Tibial nerve (tissue), 4 donors: ENCODE results near the gene SGPL1. TPM values are rescaled to one million over a fixed set of nuclear protein-coding genes. Genes with fewer than 3 reads are reported as not detected.

Source experiments
- DNase-seq, 2 donors: peaks; one replicate each; pipeline ENCODE4 v3.0.0-alpha.2; 2019; ENCODE audit warnings: low spot score in 2 of 2
- H3K27ac ChIP-seq, 4 donors: fragments of 200-600 bp; sonication (generic) in 3 of 4; one replicate each; pipeline ENCODE4 v1.5.1; 2017 to 2019; ENCODE audit warnings: mild to moderate bottlenecking in 1 of 4
- H3K27me3 ChIP-seq, 2 donors: fragments of 200-600 bp; sonication (generic) in 1 of 2; one replicate each; pipeline versions ENCODE4 v1.5.1 to v1.6.0; 2017 to 2019
- H3K36me3 ChIP-seq, 3 donors: fragments of 200-600 bp; sonication (generic); one replicate each; pipeline ENCODE4 v1.5.1; 2018 to 2019
- H3K4me1 ChIP-seq, 4 donors: fragments of 200-600 bp; sonication (generic) in 3 of 4; one replicate each; pipeline ENCODE4 v1.5.1; 2017 to 2019
- H3K4me3 ChIP-seq, 4 donors: fragments of 200-600 bp; sonication (generic) in 3 of 4; one replicate each; pipeline ENCODE4 v1.5.1; 2017 to 2019; ENCODE audit warnings: mild to moderate bottlenecking in 1 of 4, moderate library complexity in 1 of 4
- H3K9me3 ChIP-seq, 4 donors: fragments of 200-600 bp; sonication (generic) in 3 of 4; one replicate each; pipeline ENCODE4 v1.5.1; 2017 to 2019
- CTCF ChIP-seq, 5 experiments: fragments of 200-600 bp in 3 of 5; fragments of 450-650 bp in 2 of 5; sonication (generic) in 3 of 5; IDR thresholded peaks; one replicate each; pipeline ENCODE4 v1.5.1; 2016 to 2019; ENCODE audit warnings: antibody characterized with exemption in 5 of 5, mild to moderate bottlenecking in 3 of 5, moderate library complexity in 2 of 5
- EP300 ChIP-seq, 2 donors: sonication (generic); formaldehyde crosslinking; IDR thresholded peaks; one replicate each; pipeline ENCODE4 v1.6.1; 2017; ENCODE audit warnings: antibody characterized with exemption in 2 of 2, mild to moderate bottlenecking in 1 of 2
- POLR2A ChIP-seq, 2 donors: fragments of 450-650 bp; IDR thresholded peaks; one replicate each; pipeline ENCODE4 v1.6.1; 2017; ENCODE audit warnings: antibody characterized with exemption in 2 of 2, mild to moderate bottlenecking in 2 of 2, moderate library complexity in 2 of 2
- WGBS, 2 donors: methylation state at CpG; one replicate each; pipeline ENCODE4 v1.1.5; 2018; 5-methylcytosine and 5-hydroxymethylcytosine counted together
- total RNA-seq, 4 donors: library from RNA; depleted of rRNA; stranded (reverse); fragments of >200 nt; gene quantifications; one replicate each; pipeline ENCODE4 v1.1.0, GENCODE V29; 2016

The SGPL1 gene
- total RNA-seq, 4 donors from 2014 or later = 21.1 to 31.0 (median 24.5) TPM

GRCh38 chr10:70886921-70887665 lies 71.3 kb downstream of the SGPL1 start:
- H3K9me3 ChIP-seq = no peaks in the 10 kb centered on the region
- peaks cover 0 to 42% (median 0%) of the 10 kb centered on the region in 3 donors for H3K36me3 ChIP-seq
- peak overlapping the region; percentile 82 to 92 (median 91) for H3K27ac ChIP-seq
- H3K4me3 ChIP-seq = peak overlapping the region; percentile 59 to 75 (median 68)
- no peak for TF ChIP-seq CTCF (IDR thresholded peaks at IDR 0.05)
- TF ChIP-seq POLR2A (IDR thresholded peaks at IDR 0.05) = no peak
- TF ChIP-seq EP300 (IDR thresholded peaks at IDR 0.05) = no peak
- no peak for DNase-seq
- WGBS, 2 donors = 68 to 71% methylated on average over 10 to 12 of the region's 12 CpGs
- peaks cover 0 to 24% (median 4%) of the 10 kb centered on the region in 4 donors for H3K4me1 ChIP-seq
- no peaks in the 10 kb centered on the region for H3K27me3 ChIP-seq

- 0 to 2% methylated on average over 13 to 38 of the region's 85 CpGs for WGBS, 2 donors
- TF ChIP-seq POLR2A (IDR thresholded peaks at IDR 0.05) = peak in 1 of 2 donors; percentile 42
- peak in 1 of 2 donors; percentile 41 for TF ChIP-seq EP300 (IDR thresholded peaks at IDR 0.05)
- TF ChIP-seq CTCF (IDR thresholded peaks at IDR 0.05) = no peak
- DNase-seq = peak; percentile 38 to 57
- Histone ChIP-seq H3K36me3 (peaks cover 0 to 34% (median 0%) of the 10 kb centered on the region in 3 donors), H3K27ac (peak within 1 kb of the TSS; percentile 82 to 92 (median 91)), H3K27me3 (no peaks in the 10 kb centered on the region), H3K9me3 (no peaks in the 10 kb centered on the region), H3K4me3 (peak within 1 kb of the TSS; percentile 59 to 75 (median 68)), H3K4me1 (peaks cover 0 to 24% (median 4%) of the 10 kb centered on the region in 4 donors)
Measured at GRCh38 chr10:70887804-70888800, 72.4 kb downstream of the SGPL1 start, which contains the start of gene PCBD1. PCBD1 (minus strand) TSS chr10:70888565; CDS start chr10:70888533, 32 bp downstream.

- Histone ChIP-seq H3K4me3 (no peak overlapping the region), H3K27ac (no peak overlapping the region), H3K27me3 (no peaks in the 10 kb centered on the region), H3K9me3 (no peaks in the 10 kb centered on the region), H3K4me1 (peaks cover 0 to 24% (median 4%) of the 10 kb centered on the region in 4 donors), H3K36me3 (peaks cover 0 to 22% (median 0%) of the 10 kb centered on the region in 3 donors)
- 90 to 96% methylated on average over 3 of the region's 3 CpGs for WGBS, 2 donors
- DNase-seq = no peak
- TF ChIP-seq EP300 (IDR thresholded peaks at IDR 0.05) (no peak), POLR2A (IDR thresholded peaks at IDR 0.05) (no peak), CTCF (IDR thresholded peaks at IDR 0.05) (no peak)
Measured at GRCh38 chr10:70889291-70889690, 73.5 kb downstream of the SGPL1 start.

- TF ChIP-seq EP300 (IDR thresholded peaks at IDR 0.05) (no peak), POLR2A (IDR thresholded peaks at IDR 0.05) (no peak), CTCF (IDR thresholded peaks at IDR 0.05) (no peak)
- H3K4me1 ChIP-seq = peaks cover 0 to 23% (median 4%) of the 10 kb centered on the region in 4 donors
- no peak for DNase-seq
- H3K27ac ChIP-seq = no peak overlapping the region
- 64 to 92% methylated on average over 4 to 6 of the region's 7 CpGs for WGBS, 2 donors
- peaks cover 0 to 5% (median 0%) of the 10 kb centered on the region in 3 donors for H3K36me3 ChIP-seq
- no peak overlapping the region for H3K4me3 ChIP-seq
- no peaks in the 10 kb centered on the region for H3K27me3 ChIP-seq
- no peaks in the 10 kb centered on the region for H3K9me3 ChIP-seq
Measured at GRCh38 chr10:70890917-70891431, 75.2 kb downstream of the SGPL1 start.
